ENCODE measurements around the gene FADS2. TPM values are rescaled to one million over a fixed set of nuclear protein-coding genes. Genes with fewer than 3 reads are reported as not detected.
A peak's percentile ranks its signal among the peaks of the same experiment; 100 is the strongest.

Gene FADS2
- total RNA-seq, 4 donors from 2014 or later = 2.2 to 13.7 (median 6.8) TPM

DNA sequence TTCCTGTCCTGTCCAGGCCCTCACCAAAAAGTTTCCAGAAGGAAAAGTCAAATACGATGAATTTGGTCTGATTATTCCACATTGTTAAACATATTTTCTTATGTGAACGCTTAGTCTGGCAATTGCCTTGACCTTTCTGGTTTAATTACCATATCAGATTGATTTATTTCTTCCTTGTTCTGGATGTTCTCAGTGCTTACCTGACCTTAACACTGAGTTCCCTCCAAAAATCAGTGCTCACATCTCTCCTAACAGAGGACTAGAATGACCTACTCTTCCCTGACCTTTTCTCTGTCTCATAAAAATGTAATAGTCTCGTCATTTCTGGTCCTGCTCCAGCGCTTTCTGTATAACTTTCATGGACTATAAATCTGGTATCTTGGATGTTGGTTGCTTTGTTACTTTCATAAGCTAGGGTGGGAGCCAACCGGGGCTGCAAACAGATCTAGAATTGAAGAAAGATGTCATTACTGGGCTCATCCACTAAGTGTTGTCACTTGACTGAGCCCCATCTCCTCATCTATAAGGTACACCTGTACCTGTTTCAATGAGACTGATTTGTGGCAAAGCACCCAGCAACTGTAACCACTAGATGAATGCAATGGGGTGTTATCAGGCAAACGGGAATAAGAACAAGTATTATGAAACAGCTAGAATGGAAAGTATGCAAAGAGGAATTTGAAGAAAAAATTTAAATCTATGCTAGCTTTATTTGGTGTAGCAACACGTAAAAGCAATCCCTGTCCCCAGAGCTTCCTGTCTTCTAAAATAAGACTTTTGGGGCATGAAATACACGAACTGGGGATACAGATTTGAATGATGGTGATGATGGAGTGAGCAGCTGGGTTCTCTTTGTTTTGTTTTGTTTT, 2.4 kb downstream of the FADS2 start:
- peaks cover 17 to 69% (median 27%) of the 10 kb centered on the region in 3 donors for H3K4me1 ChIP-seq
- WGBS, 2 donors = 54 to 58% methylated on average over 8 of the region's 8 CpGs
- no peaks in the 10 kb centered on the region for H3K36me3 ChIP-seq
- H3K27me3 ChIP-seq = peaks cover 0 to 39% (median 3%) of the 10 kb centered on the region in 4 donors
- no peaks in the 10 kb centered on the region for H3K9me3 ChIP-seq
- DNase-seq = no peak
- intact Hi-C loops (cut with DNase I) = no loop called here
- no peak overlapping the region for H3K4me3 ChIP-seq
- H3K27ac ChIP-seq = peak overlapping the region in 3 of 4 donors; percentile 29 to 85 (median 74)
- TF ChIP-seq, protein P1, sequence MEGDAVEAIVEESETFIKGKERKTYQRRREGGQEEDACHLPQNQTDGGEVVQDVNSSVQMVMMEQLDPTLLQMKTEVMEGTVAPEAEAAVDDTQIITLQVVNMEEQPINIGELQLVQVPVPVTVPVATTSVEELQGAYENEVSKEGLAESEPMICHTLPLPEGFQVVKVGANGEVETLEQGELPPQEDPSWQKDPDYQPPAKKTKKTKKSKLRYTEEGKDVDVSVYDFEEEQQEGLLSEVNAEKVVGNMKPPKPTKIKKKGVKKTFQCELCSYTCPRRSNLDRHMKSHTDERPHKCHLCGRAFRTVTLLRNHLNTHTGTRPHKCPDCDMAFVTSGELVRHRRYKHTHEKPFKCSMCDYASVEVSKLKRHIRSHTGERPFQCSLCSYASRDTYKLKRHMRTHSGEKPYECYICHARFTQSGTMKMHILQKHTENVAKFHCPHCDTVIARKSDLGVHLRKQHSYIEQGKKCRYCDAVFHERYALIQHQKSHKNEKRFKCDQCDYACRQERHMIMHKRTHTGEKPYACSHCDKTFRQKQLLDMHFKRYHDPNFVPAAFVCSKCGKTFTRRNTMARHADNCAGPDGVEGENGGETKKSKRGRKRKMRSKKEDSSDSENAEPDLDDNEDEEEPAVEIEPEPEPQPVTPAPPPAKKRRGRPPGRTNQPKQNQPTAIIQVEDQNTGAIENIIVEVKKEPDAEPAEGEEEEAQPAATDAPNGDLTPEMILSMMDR (IDR thresholded peaks at IDR 0.05) = no peak
- no peak for TF ChIP-seq POLR2A (IDR thresholded peaks at IDR 0.05)

DNA sequence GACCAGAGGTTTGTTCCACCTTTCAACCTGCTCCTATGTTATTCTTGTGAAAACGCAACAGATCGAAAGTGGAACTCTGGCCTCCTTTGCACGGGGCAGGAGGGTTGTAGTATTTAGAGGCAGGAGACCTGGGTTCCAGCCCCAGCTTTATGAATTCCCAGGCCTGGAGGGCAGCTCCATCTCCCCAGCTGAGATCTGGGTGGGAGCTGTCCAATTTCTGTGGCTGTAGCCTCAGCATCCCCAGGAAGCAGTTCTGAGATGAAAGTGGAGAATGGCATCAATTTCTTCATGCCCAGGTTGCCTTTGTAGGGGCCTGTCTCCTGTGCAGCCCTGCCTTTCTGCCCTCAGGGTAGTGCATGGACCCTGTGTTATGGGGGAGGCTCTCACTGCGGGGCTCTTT, 4.1 kb downstream of the FADS2 start:
- H3K27ac ChIP-seq = no peak overlapping the region
- H3K36me3 ChIP-seq = no peaks in the 10 kb centered on the region
- H3K4me3 ChIP-seq = no peak overlapping the region
- peaks cover 0 to 31% (median 3%) of the 10 kb centered on the region in 4 donors for H3K27me3 ChIP-seq
- WGBS, 2 donors = 60% methylated on average over 3 of the region's 4 CpGs; no CpG with 5 or more reads in 1 of the 2 donors
- peaks cover 17 to 63% (median 25%) of the 10 kb centered on the region in 3 donors for H3K4me1 ChIP-seq
- intact Hi-C loops (cut with DNase I) = no loop called here
- H3K9me3 ChIP-seq = no peaks in the 10 kb centered on the region
- TF ChIP-seq POLR2A (IDR thresholded peaks at IDR 0.05) = no peak
- TF ChIP-seq, protein P1 (IDR thresholded peaks at IDR 0.05) = no peak
- no peak for DNase-seq

DNA sequence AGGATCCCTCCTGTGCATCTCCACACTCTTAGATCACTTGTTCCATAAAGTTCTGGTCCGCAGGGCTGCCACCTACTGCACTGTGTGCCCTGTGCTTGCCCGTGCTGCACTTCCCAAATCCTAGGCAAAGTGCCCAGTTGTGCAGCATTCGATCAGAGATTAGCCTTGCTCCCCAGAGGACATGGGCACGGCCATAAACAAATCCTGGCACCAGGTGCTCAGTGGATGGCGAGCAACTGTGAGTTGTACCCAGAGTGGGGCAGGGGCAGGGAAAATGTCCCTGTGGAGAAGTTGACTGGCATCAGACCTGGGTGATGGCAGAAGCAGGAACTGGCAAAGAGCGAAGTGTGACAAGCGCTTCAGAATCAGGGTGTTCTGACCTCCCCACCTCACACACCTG, 4.7 kb downstream of the FADS2 start:
- H3K27ac ChIP-seq = no peak overlapping the region
- peaks cover 17 to 57% (median 20%) of the 10 kb centered on the region in 3 donors for H3K4me1 ChIP-seq
- no peak for DNase-seq

DNA sequence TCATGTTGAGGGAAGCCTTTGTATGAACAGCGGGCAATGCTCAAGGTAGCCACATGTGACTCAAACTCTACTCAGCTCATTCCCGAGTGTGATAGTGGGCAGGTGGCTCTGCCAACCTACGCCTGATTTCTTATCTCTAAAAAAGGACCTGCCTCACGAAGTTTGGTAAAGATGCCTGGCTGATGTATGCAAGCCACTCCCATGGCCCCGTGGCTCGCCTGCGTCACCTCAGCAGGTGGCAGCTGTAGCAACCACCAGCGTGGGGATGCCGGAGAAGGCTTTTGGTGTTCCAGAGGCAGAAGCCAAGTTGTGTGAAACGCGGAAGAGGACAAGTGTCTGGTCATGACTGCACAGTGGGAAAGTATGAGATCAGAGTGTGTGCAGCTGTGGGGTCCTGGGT, 5.4 kb downstream of the FADS2 start:
- no peaks in the 10 kb centered on the region for H3K9me3 ChIP-seq
- DNase-seq = no peak
- intact Hi-C loops (cut with DNase I) = no loop called here
- peaks cover 0 to 1% (median 0%) of the 10 kb centered on the region in 3 donors for H3K36me3 ChIP-seq
- H3K4me3 ChIP-seq = no peak overlapping the region
- WGBS, 2 donors = 75 to 78% methylated on average over 9 to 11 of the region's 11 CpGs
- H3K27me3 ChIP-seq = peaks cover 0 to 19% (median 3%) of the 10 kb centered on the region in 4 donors
- H3K4me1 ChIP-seq = peaks cover 11 to 50% (median 14%) of the 10 kb centered on the region in 3 donors
- TF ChIP-seq, protein P1 (IDR thresholded peaks at IDR 0.05) = no peak
- TF ChIP-seq POLR2A (IDR thresholded peaks at IDR 0.05) = no peak
- H3K27ac ChIP-seq = no peak overlapping the region

More for the DNA sequence above, 4.7 kb downstream of the FADS2 start:
- no peak for TF ChIP-seq POLR2A (IDR thresholded peaks at IDR 0.05)
- TF ChIP-seq, protein P1 (IDR thresholded peaks at IDR 0.05) = no peak
- Histone ChIP-seq H3K27me3 (peaks cover 0 to 26% (median 3%) of the 10 kb centered on the region in 4 donors), H3K36me3 (no peaks in the 10 kb centered on the region), H3K4me3 (no peak overlapping the region), H3K9me3 (no peaks in the 10 kb centered on the region)
- WGBS, 2 donors = 67% methylated on average over 3 to 5 of the region's 7 CpGs
- intact Hi-C loops (cut with DNase I) = no loop called here

DNA sequence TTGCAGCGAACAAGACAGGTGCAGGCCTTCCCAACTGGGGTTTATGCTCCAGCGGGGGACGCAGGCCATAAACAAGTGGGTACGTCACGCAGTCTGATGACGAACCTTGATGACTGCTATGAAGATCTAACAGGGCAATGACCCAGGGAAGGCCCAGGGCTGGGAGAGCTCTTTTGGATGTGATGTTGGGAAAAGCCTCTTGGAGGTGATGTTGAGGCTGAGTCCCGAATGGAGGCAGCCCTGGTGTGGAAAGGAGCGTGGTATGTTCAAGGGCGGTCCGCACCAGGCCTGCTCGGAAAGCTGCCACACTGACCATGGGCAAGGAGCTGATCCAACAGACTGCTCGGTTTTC, 5.8 kb downstream of the FADS2 start:
- H3K4me1 ChIP-seq = peaks cover 7 to 46% (median 10%) of the 10 kb centered on the region in 3 donors
- 85 to 91% methylated on average over 11 to 12 of the region's 12 CpGs for WGBS, 2 donors
- H3K27me3 ChIP-seq = peaks cover 0 to 15% (median 1%) of the 10 kb centered on the region in 4 donors
- TF ChIP-seq, protein P1 (IDR thresholded peaks at IDR 0.05) = no peak
- TF ChIP-seq POLR2A (IDR thresholded peaks at IDR 0.05) = no peak
- intact Hi-C loops (cut with DNase I) = no loop called here
- peaks cover 0 to 6% (median 0%) of the 10 kb centered on the region in 3 donors for H3K36me3 ChIP-seq
- H3K27ac ChIP-seq = peak overlapping the region in 3 of 4 donors; percentile 43 to 78 (median 73)
- DNase-seq = no peak
- no peak overlapping the region for H3K4me3 ChIP-seq
- no peaks in the 10 kb centered on the region for H3K9me3 ChIP-seq
